Calu3 (cell line): ENCODE measurements around the gene SRRT. TPM values are rescaled to one million over a fixed set of nuclear protein-coding genes. Genes with fewer than 3 reads are reported as not detected.
"Not testable (repeated sequence)": the region's sequence is repeated elsewhere in the genome, so short reads cannot be mapped to it uniquely, and the experiment has no call there.

Experiments
- BruUV-seq: library from RNA; stranded (reverse); fragments of 400-500 nt; replicated peaks from 2 replicates; lab custom pipeline; 2021; lab: Mats Ljungman, UMichigan
- CTCF ChIA-PET: fragments of 300-600 bp; sonication (Branson Sonifier 250); formaldehyde crosslinking; loops from one replicate; lab custom pipeline; 2022; ENCODE audit warnings: antibody characterized with exemption; lab: Charles Lee
- DNase-seq: peaks from one replicate; pipeline ENCODE4 v3.0.0; 2022
- H3K27ac Mint-ChIP-seq: one replicate; pipeline ENCODE4 v1.8.0; 2022; ENCODE audit warnings: mixed read lengths; ENCODE audit not compliant: unreplicated experiment
- H3K27me3 Mint-ChIP-seq: one replicate; pipeline ENCODE4 v1.8.0; 2022; ENCODE audit warnings: mixed read lengths; ENCODE audit not compliant: unreplicated experiment
- H3K36me3 Mint-ChIP-seq: one replicate; pipeline ENCODE4 v1.8.0; 2022; ENCODE audit warnings: mild to moderate bottlenecking, moderate library complexity, mixed read lengths; ENCODE audit not compliant: insufficient read depth, unreplicated experiment
- H3K4me1 Mint-ChIP-seq: one replicate; pipeline ENCODE4 v1.8.0; 2022; ENCODE audit warnings: mild to moderate bottlenecking, low read depth, mixed read lengths; ENCODE audit not compliant: unreplicated experiment
- H3K4me3 Mint-ChIP-seq: one replicate; pipeline ENCODE4 v1.8.0; 2022; ENCODE audit warnings: mild to moderate bottlenecking, low read depth, moderate library complexity, mixed read lengths; ENCODE audit not compliant: unreplicated experiment
- H3K9me3 Mint-ChIP-seq: one replicate; pipeline ENCODE4 v1.8.0; 2022; ENCODE audit warnings: low read depth, mixed read lengths; ENCODE audit not compliant: unreplicated experiment
- intact Hi-C: fragments of 100-400 bp; cut with micrococcal nuclease; formaldehyde crosslinking; loops from one replicate; pipeline ENCODE4 v1.10.0; 2022; ENCODE audit not compliant: unreplicated experiment
- total RNA-seq: library from RNA; stranded (reverse); gene quantifications from 2 replicates; pipeline ENCODE4 v1.2.3, GENCODE V29; 2022
- TF ChIP-seq, protein P1 (sequence below): fragments of 200-600 bp; IDR thresholded peaks from one replicate; pipeline ENCODE4 v1.8.0; 2022; ENCODE audit warnings: antibody characterized with exemption; ENCODE audit not compliant: unreplicated experiment

Gene SRRT
- total RNA-seq, 1 experiment from 2014 or later: 151 TPM

DNA sequence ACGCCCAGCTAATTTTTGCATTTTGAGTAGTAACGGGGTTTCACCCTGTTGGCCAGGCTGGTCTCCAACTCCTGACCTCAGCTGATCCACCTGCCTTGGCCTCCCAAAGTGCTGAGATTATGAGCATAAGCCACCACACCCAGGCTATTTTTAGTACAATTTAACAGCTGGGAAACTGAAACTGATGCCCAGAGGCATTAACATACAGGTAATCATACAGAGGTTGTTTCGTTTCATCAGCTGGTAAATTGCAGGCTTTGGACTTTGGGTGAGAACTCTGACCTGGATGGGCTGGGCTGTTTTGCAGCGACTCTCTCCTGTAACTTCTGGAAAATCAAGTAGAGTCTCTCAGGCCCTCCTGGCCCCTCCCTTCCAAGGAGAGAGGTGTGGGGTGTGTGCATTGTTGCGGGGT lies 27.0 kb downstream of the SRRT start:
- Mint-ChIP-seq H3K4me3 (no peak overlapping the region), H3K27ac (no peak overlapping the region), H3K36me3 (no peaks in the 10 kb centered on the region), H3K4me1 (no peaks in the 10 kb centered on the region), H3K9me3 (no peaks in the 10 kb centered on the region), H3K27me3 (peaks cover 8% of the 10 kb centered on the region)
- intact Hi-C loops: no loop called here
- BruUV-seq: no TSS peak
- CTCF ChIA-PET: interaction anchor here (0.7 kb wide), 1 partner anchor 34 kb away, joined by 6 read pairs; no protein-coding TSS in a partner anchor
- TF ChIP-seq, protein P1, sequence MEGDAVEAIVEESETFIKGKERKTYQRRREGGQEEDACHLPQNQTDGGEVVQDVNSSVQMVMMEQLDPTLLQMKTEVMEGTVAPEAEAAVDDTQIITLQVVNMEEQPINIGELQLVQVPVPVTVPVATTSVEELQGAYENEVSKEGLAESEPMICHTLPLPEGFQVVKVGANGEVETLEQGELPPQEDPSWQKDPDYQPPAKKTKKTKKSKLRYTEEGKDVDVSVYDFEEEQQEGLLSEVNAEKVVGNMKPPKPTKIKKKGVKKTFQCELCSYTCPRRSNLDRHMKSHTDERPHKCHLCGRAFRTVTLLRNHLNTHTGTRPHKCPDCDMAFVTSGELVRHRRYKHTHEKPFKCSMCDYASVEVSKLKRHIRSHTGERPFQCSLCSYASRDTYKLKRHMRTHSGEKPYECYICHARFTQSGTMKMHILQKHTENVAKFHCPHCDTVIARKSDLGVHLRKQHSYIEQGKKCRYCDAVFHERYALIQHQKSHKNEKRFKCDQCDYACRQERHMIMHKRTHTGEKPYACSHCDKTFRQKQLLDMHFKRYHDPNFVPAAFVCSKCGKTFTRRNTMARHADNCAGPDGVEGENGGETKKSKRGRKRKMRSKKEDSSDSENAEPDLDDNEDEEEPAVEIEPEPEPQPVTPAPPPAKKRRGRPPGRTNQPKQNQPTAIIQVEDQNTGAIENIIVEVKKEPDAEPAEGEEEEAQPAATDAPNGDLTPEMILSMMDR: no peak
- no peak for DNase-seq

DNA sequence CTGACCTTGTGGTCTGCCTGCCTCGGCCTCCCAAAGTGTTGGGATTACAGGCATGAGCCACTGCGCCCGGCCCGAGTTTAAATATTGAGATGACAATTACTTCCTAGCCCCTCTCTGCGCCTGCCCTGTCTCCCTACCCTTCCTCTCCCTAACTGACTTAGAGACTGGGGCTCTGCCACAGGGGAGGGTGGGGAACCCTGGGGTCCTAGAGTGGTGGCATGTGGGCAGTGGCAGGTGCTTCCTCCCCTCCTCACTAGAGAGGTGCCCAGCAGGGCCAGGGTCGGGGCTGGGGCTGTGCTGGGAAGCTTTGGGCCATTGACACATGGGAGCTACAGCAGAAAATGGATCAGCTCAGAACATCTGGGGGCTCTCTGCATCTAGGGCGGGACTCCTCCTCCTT lies 27.7 kb downstream of the SRRT start:
- TF ChIP-seq, protein P1: no peak
- no peak overlapping the region for H3K27ac Mint-ChIP-seq
- BruUV-seq: no TSS peak
- H3K4me3 Mint-ChIP-seq: no peak overlapping the region
- intact Hi-C loops: no loop called here
- no peak for DNase-seq
- CTCF ChIA-PET: interaction anchor here (0.7 kb wide), 1 partner anchor 128 kb away, joined by 4 read pairs; no protein-coding TSS in a partner anchor
- H3K9me3 Mint-ChIP-seq: no peaks in the 10 kb centered on the region
- peaks cover 7% of the 10 kb centered on the region for H3K27me3 Mint-ChIP-seq
- no peaks in the 10 kb centered on the region for H3K36me3 Mint-ChIP-seq
- no peaks in the 10 kb centered on the region for H3K4me1 Mint-ChIP-seq

DNA sequence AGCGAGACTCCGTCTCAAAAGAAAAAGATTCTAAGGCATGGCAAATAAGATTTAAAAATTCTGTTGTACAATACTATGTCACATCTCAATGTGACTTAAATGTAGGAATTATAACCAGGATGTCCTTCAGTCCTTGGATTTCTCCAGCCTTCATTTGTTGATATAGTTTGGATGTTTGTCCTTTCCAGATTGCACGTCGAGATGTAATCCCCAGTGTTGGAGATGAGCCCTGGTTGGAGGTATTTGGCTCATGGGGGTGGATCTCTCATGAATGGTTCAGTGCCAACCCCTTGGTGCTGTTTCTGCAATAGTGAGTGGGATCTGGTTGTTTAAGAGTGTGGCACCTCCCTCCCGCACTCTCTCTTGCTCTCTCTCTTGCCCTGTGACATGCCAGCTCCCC lies 33.6 kb downstream of the SRRT start:
- DNase-seq: no peak
- TF ChIP-seq, protein P1: no peak
- H3K36me3 Mint-ChIP-seq: no peaks in the 10 kb centered on the region
- H3K27me3 Mint-ChIP-seq: no peaks in the 10 kb centered on the region
- no TSS peak for BruUV-seq
- no peaks in the 10 kb centered on the region for H3K4me1 Mint-ChIP-seq
- H3K4me3 Mint-ChIP-seq: no peak overlapping the region
- H3K9me3 Mint-ChIP-seq: peaks cover 2% of the 10 kb centered on the region
- no peak overlapping the region for H3K27ac Mint-ChIP-seq
- CTCF ChIA-PET: no interaction called here
- intact Hi-C loops: no loop called here

DNA sequence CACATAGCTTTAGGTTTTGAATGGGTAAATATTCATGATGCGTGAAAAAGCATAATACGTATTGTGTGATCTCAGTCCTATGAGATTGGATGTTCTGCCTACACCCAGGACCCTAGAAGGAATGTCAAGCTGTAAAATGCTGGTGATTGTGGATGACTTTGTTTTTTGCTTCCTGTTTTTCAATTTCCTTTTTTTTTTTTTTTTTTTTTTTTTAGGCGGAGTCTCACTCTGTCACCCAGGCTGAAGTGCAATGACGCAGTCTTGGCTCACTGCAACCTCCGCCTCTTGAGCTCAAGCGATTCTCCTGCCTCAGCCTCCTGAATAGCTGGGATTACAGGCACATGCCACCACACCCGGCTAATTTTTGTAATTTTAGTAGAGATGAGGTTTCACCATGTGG lies 35.5 kb downstream of the SRRT start:
- H3K4me3 Mint-ChIP-seq, BruUV-seq, intact Hi-C loops, H3K27me3 Mint-ChIP-seq, H3K9me3 Mint-ChIP-seq, H3K27ac Mint-ChIP-seq, DNase-seq, CTCF ChIA-PET, H3K36me3 Mint-ChIP-seq: not testable (repeated sequence)
- peaks cover 17% of the 10 kb centered on the region for H3K4me1 Mint-ChIP-seq

DNA sequence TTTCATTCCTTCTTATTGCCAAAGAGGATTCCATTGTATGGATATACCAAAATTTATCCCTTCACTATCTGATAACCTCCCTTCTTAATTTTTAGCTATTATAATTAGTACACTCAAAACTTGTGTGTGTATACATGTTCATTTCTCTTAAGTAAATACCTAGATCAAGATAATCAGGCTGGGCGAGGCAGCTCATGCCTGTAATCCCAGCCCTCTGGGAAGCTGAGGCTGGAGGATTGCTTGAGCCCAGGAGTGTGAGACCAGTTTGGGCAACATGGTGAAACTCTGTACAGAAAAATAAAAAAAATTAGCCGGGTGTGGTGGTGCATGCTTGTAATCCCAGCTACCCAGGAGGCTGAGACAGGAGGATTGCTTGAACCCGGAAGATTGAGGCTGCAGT lies 36.6 kb downstream of the SRRT start:
- BruUV-seq: no TSS peak
- Mint-ChIP-seq H3K4me1 (peaks cover 17% of the 10 kb centered on the region), H3K27me3 (no peaks in the 10 kb centered on the region), H3K4me3 (no peak overlapping the region), H3K27ac (no peak overlapping the region), H3K9me3 (peaks cover 2% of the 10 kb centered on the region), H3K36me3 (peaks cover 9% of the 10 kb centered on the region)
- TF ChIP-seq, protein P1: no peak
- intact Hi-C loops: no loop called here
- no peak for DNase-seq
- CTCF ChIA-PET: interaction anchor here (0.7 kb wide), 2 partner anchors 108 to 1059 kb away, joined by 5 to 6 read pairs; no protein-coding TSS in a partner anchor
